GM12878 (cell line): ENCODE results near the gene ABHD6. TPM values are rescaled to one million over a fixed set of nuclear protein-coding genes. Genes with fewer than 3 reads are reported as not detected.
A peak's percentile ranks its signal among the peaks of the same experiment; 100 is the strongest.

Source experiments
- ATAC-seq: fragments of 200-7000 bp; cut with Tn5 transposase; 3 replicates; pipeline ENCODE4 v1.9.1; 2020; ENCODE audit warnings: mild to moderate bottlenecking, moderate library complexity
- BruUV-seq: library from RNA; stranded (reverse); fragments of 400-500 nt; replicated peaks from 2 replicates; lab custom pipeline; 2021; lab: Mats Ljungman, UMichigan
- CTCF ChIA-PET: fragments of 300-600 bp; sonication (Branson Sonifier 250); formaldehyde crosslinking; extraction: SDS; loops from one replicate; lab custom pipeline; 2021; ENCODE audit warnings: inconsistent platforms; lab: Yijun Ruan, JAX
- POLR2A ChIA-PET: fragments of 350-600 bp; formaldehyde crosslinking; extraction: SDS; loops from one replicate; lab custom pipeline; 2021; ENCODE audit warnings: inconsistent platforms; lab: Charles Lee
- RAD21 ChIA-PET: fragments of 300-600 bp; sonication (Branson Sonifier 250); formaldehyde crosslinking; loops from one replicate; lab custom pipeline; 2023; ENCODE audit warnings: antibody characterized with exemption; ENCODE audit not compliant: unreplicated experiment; lab: Charles Lee
- SMC1A ChIA-PET: fragments of 300-600 bp; sonication (Branson Sonifier 250); formaldehyde crosslinking; loops from one replicate; lab custom pipeline; 2023; ENCODE audit not compliant: unreplicated experiment, uncharacterized antibody; lab: Charles Lee
- DNase-seq: peaks from one replicate; pipeline ENCODE4 v3.0.0-alpha.2; 2011; ENCODE audit warnings: low read depth, low spot score
- FAIRE-seq: peaks from 3 replicates; lab custom pipeline; 2011; peaks lifted over from hg19 to GRCh38; lab: Jason Lieb, UNC
- H2AFZ ChIP-seq: 2 replicates; pipeline ENCODE4 v1.6.0; 2011; ENCODE audit warnings: low read depth, low read length, control low read depth; ENCODE audit not compliant: control insufficient read depth
- H3K27ac ChIP-seq: 2 replicates; pipeline ENCODE4 v1.5.1; 2011; ENCODE audit warnings: control low read depth; ENCODE audit not compliant: control insufficient read depth, insufficient read depth
- H3K27me3 ChIP-seq, 2 experiments: replicated peaks in 1 of 2; 2 replicates each; pipeline versions ENCODE4 v1.6.0 to v1.6.1; 2011; ENCODE audit warnings: low read length in 1 of 2; ENCODE audit not compliant: control insufficient read depth in 2 of 2, insufficient read depth in 2 of 2
- H3K36me3 ChIP-seq, 2 experiments: 2 replicates each; pipeline ENCODE4 v1.5.1; 2011; ENCODE audit warnings: low read length in 1 of 2; ENCODE audit not compliant: control insufficient read depth in 2 of 2, insufficient read depth in 2 of 2
- H3K4me1 ChIP-seq: 2 replicates; pipeline ENCODE4 v1.6.1; 2011; ENCODE audit warnings: mild to moderate bottlenecking, low read length, moderate library complexity, mixed read lengths; ENCODE audit not compliant: control insufficient read depth, insufficient read depth
- H3K4me2 ChIP-seq: 2 replicates; pipeline ENCODE4 v1.6.0; 2011; ENCODE audit warnings: control low read depth; ENCODE audit not compliant: control insufficient read depth, insufficient read depth
- H3K4me3 ChIP-seq: fragments of 200-600 bp; sonication (generic); 2 replicates; pipeline ENCODE4 v1.5.1; 2016
- H3K79me2 ChIP-seq: 2 replicates; pipeline ENCODE4 v1.6.0; 2011; ENCODE audit warnings: low read length; ENCODE audit not compliant: control insufficient read depth, insufficient read depth
- H3K9ac ChIP-seq: 2 replicates; pipeline ENCODE4 v1.8.0; 2011; ENCODE audit warnings: low read length, control low read depth, mixed read lengths; ENCODE audit not compliant: control insufficient read depth, insufficient read depth
- H3K9me3 ChIP-seq: replicated peaks from 3 replicates; pipeline ENCODE4 v1.5.1; 2011; ENCODE audit warnings: mild to moderate bottlenecking, low read length; ENCODE audit not compliant: control insufficient read depth, insufficient read depth
- H4K20me1 ChIP-seq: 2 replicates; pipeline ENCODE4 v1.6.0; 2011; ENCODE audit not compliant: control insufficient read depth, insufficient read depth
- CTCF ChIP-seq, 3 experiments: IDR thresholded peaks in 2 of 3; conservative IDR thresholded peaks in 1 of 3; 2 replicates each; pipeline ENCODE4 v1.5.1; 2011; ENCODE audit warnings: low read depth in 3 of 3, low read length in 3 of 3, mild to moderate bottlenecking in 3 of 3, control low read depth in 2 of 3, moderate library complexity in 2 of 3, inconsistent platforms in 1 of 3, mixed read lengths in 1 of 3; ENCODE audit not compliant: control insufficient read depth in 2 of 3, insufficient read depth in 1 of 3; ENCODE audit errors: extremely low read depth in 1 of 3
- FOXM1 ChIP-seq: IDR thresholded peaks from 2 replicates; pipeline ENCODE4 v1.6.1; 2012; ENCODE audit warnings: low read depth, mild to moderate bottlenecking, inconsistent platforms, low read length, moderate library complexity
- MXI1 ChIP-seq: fragments of 150-350 bp; IDR thresholded peaks from 2 replicates; pipeline ENCODE4 v1.6.1; 2011; ENCODE audit warnings: low read depth, mild to moderate bottlenecking, inconsistent platforms, low read length, improper control_type of control experiment
- RAD21 ChIP-seq: IDR thresholded peaks from 2 replicates; pipeline ENCODE4 v1.6.1; 2011; ENCODE audit warnings: mild to moderate bottlenecking, low read depth, low read length, moderate library complexity; ENCODE audit not compliant: insufficient read depth
- SMC3 ChIP-seq: IDR thresholded peaks from 2 replicates; pipeline ENCODE4 v1.6.1; 2011; ENCODE audit warnings: low read length, improper control_type of control experiment, borderline replicate concordance
- WGBS: methylation state at CpG from one replicate; pipeline ENCODE4 v1.1.6; 2016; ENCODE audit warnings: low lambda C conversion rate; ENCODE audit not compliant: insufficient replicate concordance, insufficient coverage; ENCODE audit errors: missing lambda C conversion rate; 5-methylcytosine and 5-hydroxymethylcytosine counted together
- in situ Hi-C: fragments of 300-500 bp; cut with MboI; formaldehyde crosslinking; loops from 9 replicates; pipeline ENCODE4 v1.14.3; 2018; ENCODE audit warnings: mixed read lengths
- intact Hi-C: fragments of 100-400 bp; cut with micrococcal nuclease; formaldehyde crosslinking; loops from one replicate; pipeline ENCODE4 v1.14.2; 2022; ENCODE audit not compliant: unreplicated experiment
- polyA plus RNA-seq, 11 experiments: library from polyadenylated mRNA; depleted of rRNA in 4 of 11; unstranded in 6 of 11; stranded (reverse) in 5 of 11; fragments of >200 nt; fragmentation: Nextera tagmentation in 4 of 11; fragmentation: Illumina TruSeq in 1 of 11; extraction: Ambion mirVana in 4 of 11; extraction: Trizol in 1 of 11; gene quantifications; 1 replicate in 1 of 11; 2 replicates in 10 of 11; pipeline versions ENCODE4 v1.2.1 to v1.2.3, GENCODE V29; 2011 to 2016; ENCODE audit warnings: inconsistent platforms in 2 of 11, missing spikeins in 2 of 11, low read depth in 1 of 11
- total RNA-seq, 4 experiments: library from RNA; depleted of rRNA in 3 of 4; stranded (reverse); fragments of >200 nt in 3 of 4; fragmentation: Illumina TruSeq in 1 of 4; extraction: Trizol in 1 of 4; gene quantifications; 2 replicates each; pipeline versions ENCODE4 v1.2.1 to v1.2.3, GENCODE V29; 2013 to 2021

ABHD6 gene
- total and polyA plus RNA-seq, 10 of the 15 experiments (the other 5 are each of a cell fraction or from before 2014, with no cell fraction given) = 1.4 to 33.2 (median 3.2) TPM

GRCh38 chr3:58299839-58300516 lies 62.4 kb downstream of the ABHD6 start:
- intact Hi-C loops = loop anchor here (1.0 to 10.0 kb wide), 3 partner anchors 63 to 295 kb away; partner anchors contain the start of genes ABHD6 and FLNB
- Histone ChIP-seq H3K9me3 (no peaks in the 10 kb centered on the region; the same call in 2 of the 3 replicates), H3K4me2 (no peak overlapping the region), H3K79me2 (no peaks in the 10 kb centered on the region), H3K27ac (no peak overlapping the region), H3K9ac (no peak overlapping the region), H3K36me3 (no peaks in the 10 kb centered on the region), H2AFZ (no peak overlapping the region), H3K27me3 (no peaks in the 10 kb centered on the region; a peak in 1 of 4 replicates), H4K20me1 (no peaks in the 10 kb centered on the region), H3K4me1 (no peaks in the 10 kb centered on the region), H3K4me3 (no peak overlapping the region)
- in situ Hi-C loops = loop anchor here (5.0 kb wide), 1 partner anchor 113 kb away; no protein-coding TSS in a partner anchor
- ATAC-seq = peak; percentile 59
- TF ChIP-seq CTCF (IDR thresholded peaks at IDR 0.05 in 2 of 3, conservative IDR thresholded peaks at IDR 0.05 in 1 of 3; ENCODE audit: control insufficient read depth in 2 of 3, extremely low read depth in 1 of 3, insufficient read depth in 1 of 3, low read depth in 3 of 3, low read length in 3 of 3) (peak; percentile 48 to 59 (median 51); a peak in 5 of 6 replicates), MXI1 (no peak), SMC3 (peak; percentile 82), FOXM1 (no peak), RAD21 (peak; percentile 74)
- CTCF ChIA-PET = interaction anchor here (0.6 to 15.5 kb wide), 24 partner anchors 8 to 778 kb away, joined by 3 to 503 read pairs (median 4); partner anchors contain the start of genes DNASE1L3 and FLNB
- BruUV-seq = no TSS peak
- FAIRE-seq = no peak
- no peak for DNase-seq
- SMC1A ChIA-PET = interaction anchor here (0.8 to 6.6 kb wide), 14 partner anchors 13 to 127 kb away, joined by 3 to 127 read pairs (median 4); no protein-coding TSS in a partner anchor
- RAD21 ChIA-PET = interaction anchor here (0.7 to 6.3 kb wide), 13 partner anchors 8 to 215 kb away, joined by 3 to 106 read pairs (median 4); partner anchors contain the start of gene ABHD6
- WGBS = 13% methylated on average over 8 of the region's 8 CpGs
- POLR2A ChIA-PET = interaction anchor here (0.6 to 1.8 kb wide), 3 partner anchors 109 to 114 kb away, joined by 3 to 7 read pairs (median 5); no protein-coding TSS in a partner anchor
